Esophagus squamous epithelium (tissue), 4 donors: ENCODE data around the gene OR51V1.

Source experiments
- CTCF ChIP-seq, 6 experiments: fragments of 450-650 bp in 4 of 6; fragments of 200-600 bp in 2 of 6; sonication (generic) in 2 of 6; IDR thresholded peaks; one replicate each; pipeline ENCODE4 v1.5.1; 2016 to 2019; ENCODE audit warnings: antibody characterized with exemption in 6 of 6, mild to moderate bottlenecking in 4 of 6, moderate library complexity in 4 of 6
- POLR2A ChIP-seq, 4 donors: fragments of 450-650 bp; IDR thresholded peaks; one replicate each; pipeline ENCODE4 v1.6.1; 2017; ENCODE audit warnings: antibody characterized with exemption in 4 of 4, mild to moderate bottlenecking in 4 of 4, moderate library complexity in 3 of 4

- TF ChIP-seq CTCF (IDR thresholded peaks at IDR 0.05) (no peak), POLR2A (IDR thresholded peaks at IDR 0.05) (no peak)
Measured at GRCh38 chr11:5159806-5160205, 40.7 kb downstream of the OR51V1 start.
